SU-DHL-6 (cell line): Measurements from ENCODE around the gene NINJ2.

ENCODE experiments used
- CTCF ChIP-seq: fragments of 200-600 bp; sonication (generic); IDR thresholded peaks from one replicate; pipeline ENCODE4 v1.5.1; 2017; ENCODE audit warnings: antibody characterized with exemption, mild to moderate bottlenecking, low read length, moderate library complexity; ENCODE audit not compliant: insufficient read depth, poor library complexity, severe bottlenecking
- EZH2phosphoT487 ChIP-seq: fragments of 200-600 bp; sonication (generic), shearing (Covaris generic); conservative IDR thresholded peaks from 2 replicates; pipeline ENCODE4 v1.6.1; 2018; ENCODE audit warnings: mild to moderate bottlenecking, antibody characterized with exemption, low read length, moderate library complexity, mixed read lengths

- TF ChIP-seq CTCF (no peak), EZH2phosphoT487 (no peak)
These were observed 34.2 kb upstream of the NINJ2 start for GRCh38 chr12:697481-697880.
